BE2C (cell line): Measurements from ENCODE around the gene ASCL4.

ENCODE experiments used
- DNase-seq: peaks from one replicate; pipeline ENCODE4 v3.0.0-alpha.2; 2020
- H3K27me3 ChIP-seq: fragments of 250-450 bp; sonication (Bioruptor Pico); 2 replicates; pipeline ENCODE4 v1.5.1; 2020; ENCODE audit warnings: mild to moderate bottlenecking
- H3K36me3 ChIP-seq: fragments of 250-450 bp; sonication (Bioruptor Pico); 2 replicates; pipeline ENCODE4 v1.5.1; 2020; ENCODE audit warnings: mild to moderate bottlenecking
- H3K4me1 ChIP-seq: fragments of 250-450 bp; sonication (Bioruptor Pico); 2 replicates; pipeline ENCODE4 v1.5.1; 2020
- H3K4me3 ChIP-seq: 2 replicates; pipeline ENCODE4 v1.5.1; 2011; ENCODE audit warnings: low read depth, low read length
- H3K9me3 ChIP-seq: fragments of 250-450 bp; sonication (Bioruptor Pico); 2 replicates; pipeline ENCODE4 v1.5.1; 2020
- TF ChIP-seq, protein P1 (sequence below): IDR thresholded peaks from 2 replicates; pipeline ENCODE4 v1.5.1; 2012; ENCODE audit warnings: mild to moderate bottlenecking, low read depth, low read length

The ASCL4 gene

DNA sequence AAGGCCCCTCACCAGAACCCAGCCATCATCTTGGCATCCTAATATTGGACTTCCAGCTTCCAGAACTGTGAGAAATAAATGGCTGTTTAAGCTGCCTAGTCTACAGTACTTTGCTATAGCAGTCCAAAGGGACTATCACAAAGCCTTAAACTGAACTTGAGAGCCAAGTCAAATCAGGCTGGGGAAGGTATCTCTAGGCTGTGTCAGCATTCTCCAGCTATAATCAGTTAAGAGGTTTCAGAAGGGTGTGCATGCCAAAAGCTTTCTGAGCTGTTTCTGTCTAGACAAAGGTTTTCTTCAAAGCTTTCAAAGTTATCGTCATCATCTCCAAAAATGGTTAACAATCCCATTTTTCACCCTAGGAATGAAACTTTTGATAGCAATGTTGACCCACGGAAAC is 7.6 kb downstream of the ASCL4 start:
- no peaks in the 10 kb centered on the region for H3K36me3 ChIP-seq
- no peaks in the 10 kb centered on the region for H3K4me1 ChIP-seq
- H3K9me3 ChIP-seq: no peaks in the 10 kb centered on the region
- no peak overlapping the region for H3K4me3 ChIP-seq
- H3K27me3 ChIP-seq: peaks cover 22% of the 10 kb centered on the region
- DNase-seq: no peak
- TF ChIP-seq, protein P1, sequence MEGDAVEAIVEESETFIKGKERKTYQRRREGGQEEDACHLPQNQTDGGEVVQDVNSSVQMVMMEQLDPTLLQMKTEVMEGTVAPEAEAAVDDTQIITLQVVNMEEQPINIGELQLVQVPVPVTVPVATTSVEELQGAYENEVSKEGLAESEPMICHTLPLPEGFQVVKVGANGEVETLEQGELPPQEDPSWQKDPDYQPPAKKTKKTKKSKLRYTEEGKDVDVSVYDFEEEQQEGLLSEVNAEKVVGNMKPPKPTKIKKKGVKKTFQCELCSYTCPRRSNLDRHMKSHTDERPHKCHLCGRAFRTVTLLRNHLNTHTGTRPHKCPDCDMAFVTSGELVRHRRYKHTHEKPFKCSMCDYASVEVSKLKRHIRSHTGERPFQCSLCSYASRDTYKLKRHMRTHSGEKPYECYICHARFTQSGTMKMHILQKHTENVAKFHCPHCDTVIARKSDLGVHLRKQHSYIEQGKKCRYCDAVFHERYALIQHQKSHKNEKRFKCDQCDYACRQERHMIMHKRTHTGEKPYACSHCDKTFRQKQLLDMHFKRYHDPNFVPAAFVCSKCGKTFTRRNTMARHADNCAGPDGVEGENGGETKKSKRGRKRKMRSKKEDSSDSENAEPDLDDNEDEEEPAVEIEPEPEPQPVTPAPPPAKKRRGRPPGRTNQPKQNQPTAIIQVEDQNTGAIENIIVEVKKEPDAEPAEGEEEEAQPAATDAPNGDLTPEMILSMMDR: no peak

DNA sequence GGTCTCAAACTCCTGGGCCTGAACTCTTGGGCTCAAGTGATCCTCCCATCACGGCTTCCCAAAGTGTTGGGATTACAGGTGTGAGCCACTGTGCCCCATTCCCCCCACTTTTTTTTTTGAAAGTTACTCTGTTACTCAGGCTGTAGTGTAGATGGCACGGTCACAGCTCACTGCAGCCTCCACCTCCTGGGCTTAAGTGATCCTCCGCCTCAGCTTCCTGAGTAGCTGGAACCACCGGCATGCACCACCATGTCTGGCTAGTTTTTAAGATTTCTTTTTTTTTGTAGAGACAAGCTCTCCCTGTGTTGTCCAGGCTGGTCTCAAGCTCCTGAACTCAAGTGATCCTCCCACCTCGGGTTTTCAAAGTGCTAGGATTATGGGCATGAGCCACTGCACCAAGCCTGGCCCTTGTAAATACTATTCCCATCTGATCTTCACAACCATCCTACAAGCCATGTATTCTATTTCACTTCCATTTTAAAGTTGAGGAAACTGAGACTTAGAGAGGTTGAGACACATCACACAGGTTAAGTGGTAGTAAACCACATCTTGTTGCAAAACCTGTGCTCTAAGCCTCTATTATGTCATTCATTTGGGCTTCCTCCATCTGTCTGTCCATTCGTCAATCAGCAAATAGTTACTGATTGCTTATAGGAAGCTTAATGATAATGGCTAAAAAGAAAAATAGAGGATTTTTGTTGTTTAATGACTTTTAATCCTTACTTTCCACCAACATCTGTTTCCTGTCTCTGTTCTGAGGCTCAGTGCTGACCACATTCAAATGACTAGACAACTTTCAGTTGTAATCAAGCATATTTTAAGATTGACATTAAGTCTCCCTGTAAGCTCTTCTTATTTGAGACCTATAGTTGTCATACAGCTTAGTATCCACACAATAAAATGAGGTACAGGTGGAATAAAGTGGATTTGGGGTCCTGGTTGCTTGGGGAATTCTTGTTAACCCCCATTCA is 9.2 kb downstream of the ASCL4 start:
- TF ChIP-seq, protein P1: no peak
- no peak overlapping the region for H3K4me3 ChIP-seq

DNA sequence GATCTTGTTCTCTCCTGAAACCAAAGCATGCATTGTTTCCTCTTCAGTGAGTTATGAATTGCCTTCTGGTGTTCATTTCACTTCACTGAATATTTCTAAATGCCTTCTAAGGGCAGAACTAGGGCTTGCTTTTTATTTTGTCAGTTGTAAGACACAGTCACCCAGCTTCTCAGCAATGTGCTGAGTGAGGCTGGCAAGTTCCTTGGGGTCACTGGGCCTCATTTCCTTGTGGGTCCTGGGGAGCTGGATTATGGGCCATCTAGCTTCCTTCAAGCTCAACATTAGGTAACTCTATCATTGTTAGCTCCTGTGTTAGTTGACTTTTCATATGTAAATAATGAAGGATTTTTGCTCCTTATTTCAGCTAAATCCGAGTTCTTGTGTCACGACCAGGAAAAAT is 13.8 kb downstream of the ASCL4 start:
- TF ChIP-seq, protein P1: no peak

More for the DNA sequence above, 9.2 kb downstream of the ASCL4 start:
- DNase-seq: no peak
- no peaks in the 10 kb centered on the region for H3K4me1 ChIP-seq
- peaks cover 12% of the 10 kb centered on the region for H3K27me3 ChIP-seq
- no peaks in the 10 kb centered on the region for H3K36me3 ChIP-seq
- no peaks in the 10 kb centered on the region for H3K9me3 ChIP-seq

DNA sequence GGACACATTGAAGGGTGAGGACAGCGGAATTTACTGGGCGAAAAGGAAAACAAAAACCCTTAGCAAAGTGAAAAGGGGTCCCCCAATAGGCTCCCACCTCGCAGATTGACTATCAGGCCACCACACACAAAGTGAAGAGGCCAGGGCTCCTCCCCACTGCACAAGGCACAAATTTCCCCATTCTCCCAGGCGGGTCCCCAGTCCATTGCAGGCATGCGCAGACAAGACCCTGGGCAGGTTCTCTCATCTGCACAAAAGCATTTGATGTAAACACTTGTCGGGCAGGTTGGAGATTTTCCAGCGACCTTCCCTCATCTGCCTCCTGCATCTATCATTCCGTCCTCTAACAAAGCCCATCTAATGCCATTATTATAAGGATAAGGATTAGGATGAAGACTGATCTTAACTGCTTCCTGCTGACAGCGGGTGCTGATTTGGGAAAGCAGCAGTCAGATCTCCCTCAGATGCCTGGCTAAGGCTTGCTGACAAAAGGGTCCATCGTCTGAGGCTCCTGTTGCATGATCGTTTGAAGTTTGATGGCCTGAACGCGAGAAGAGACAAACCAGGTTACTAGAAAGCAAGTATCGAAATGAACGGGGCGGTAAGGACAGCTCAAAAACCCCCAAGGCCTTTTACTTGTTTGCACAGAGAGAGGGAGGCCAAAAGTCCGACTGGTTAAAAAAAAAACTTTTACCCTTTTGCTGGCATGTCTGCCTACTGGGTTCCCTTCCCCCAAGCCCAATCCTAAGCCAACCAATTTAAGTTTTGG is 14.4 kb downstream of the ASCL4 start:
- Histone ChIP-seq H3K9me3 (no peaks in the 10 kb centered on the region), H3K27me3 (peaks cover 11% of the 10 kb centered on the region), H3K4me3 (no peak overlapping the region), H3K36me3 (no peaks in the 10 kb centered on the region), H3K4me1 (no peaks in the 10 kb centered on the region)
- no peak for DNase-seq
- TF ChIP-seq, protein P1: no peak

More for the DNA sequence above, 13.8 kb downstream of the ASCL4 start:
- no peaks in the 10 kb centered on the region for H3K36me3 ChIP-seq
- no peaks in the 10 kb centered on the region for H3K9me3 ChIP-seq
- no peak for DNase-seq
- peaks cover 11% of the 10 kb centered on the region for H3K27me3 ChIP-seq
- no peaks in the 10 kb centered on the region for H3K4me1 ChIP-seq
- H3K4me3 ChIP-seq: no peak overlapping the region

DNA sequence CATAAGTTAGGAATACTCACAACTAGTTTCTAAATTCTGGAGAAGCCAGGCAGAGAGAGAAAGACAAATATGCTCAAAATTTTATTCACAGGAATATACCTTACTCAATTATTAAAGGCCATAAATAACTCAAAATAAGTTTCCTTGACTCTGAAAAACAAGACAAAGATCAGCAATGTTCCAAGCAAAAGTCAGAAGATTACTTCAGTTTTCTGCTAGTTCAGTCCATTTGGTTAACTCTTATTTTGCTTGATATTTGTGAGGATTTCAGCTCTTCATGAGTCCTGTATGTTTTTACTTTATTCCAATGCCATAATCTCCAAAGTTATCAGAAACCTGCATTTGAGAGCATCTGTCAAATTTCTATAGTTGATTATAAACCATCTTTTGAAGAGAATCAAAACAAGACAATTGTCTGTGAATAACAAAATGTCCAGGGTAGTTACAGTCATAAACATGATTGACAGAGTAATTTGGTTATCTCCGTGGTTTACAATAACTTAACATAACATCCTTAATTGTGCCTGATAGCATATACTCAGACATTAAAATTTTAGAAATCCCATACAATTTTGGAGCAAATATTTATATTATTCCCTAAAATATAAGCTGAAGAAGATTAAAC is 17.1 kb downstream of the ASCL4 start:
- no peaks in the 10 kb centered on the region for H3K4me1 ChIP-seq
- TF ChIP-seq, protein P1: no peak
- DNase-seq: no peak
- H3K9me3 ChIP-seq: no peaks in the 10 kb centered on the region
- peaks cover 33% of the 10 kb centered on the region for H3K27me3 ChIP-seq
- no peak overlapping the region for H3K4me3 ChIP-seq
- no peaks in the 10 kb centered on the region for H3K36me3 ChIP-seq
